Left renal pelvis (tissue), 4 donors: ENCODE data around the gene FZD7. TPM values are rescaled to one million over a fixed set of nuclear protein-coding genes. Genes with fewer than 3 reads are reported as not detected.

ENCODE experiments used
- DNase-seq, 4 donors: peaks; one replicate each; pipeline ENCODE4 v3.0.0-alpha.2; 2013; ENCODE audit warnings: low read depth in 4 of 4, low spot score in 3 of 4
- polyA plus RNA-seq, 4 donors: library from polyadenylated mRNA; unstranded; fragments of 120-200 nt; gene quantifications; one replicate each; pipeline ENCODE4 v1.2.1, GENCODE V29; 2013; ENCODE audit not compliant: insufficient read length in 4 of 4

FZD7 gene
- polyA plus RNA-seq, 4 donors: 63.2 to 131 (median 78.7) TPM

DNA sequence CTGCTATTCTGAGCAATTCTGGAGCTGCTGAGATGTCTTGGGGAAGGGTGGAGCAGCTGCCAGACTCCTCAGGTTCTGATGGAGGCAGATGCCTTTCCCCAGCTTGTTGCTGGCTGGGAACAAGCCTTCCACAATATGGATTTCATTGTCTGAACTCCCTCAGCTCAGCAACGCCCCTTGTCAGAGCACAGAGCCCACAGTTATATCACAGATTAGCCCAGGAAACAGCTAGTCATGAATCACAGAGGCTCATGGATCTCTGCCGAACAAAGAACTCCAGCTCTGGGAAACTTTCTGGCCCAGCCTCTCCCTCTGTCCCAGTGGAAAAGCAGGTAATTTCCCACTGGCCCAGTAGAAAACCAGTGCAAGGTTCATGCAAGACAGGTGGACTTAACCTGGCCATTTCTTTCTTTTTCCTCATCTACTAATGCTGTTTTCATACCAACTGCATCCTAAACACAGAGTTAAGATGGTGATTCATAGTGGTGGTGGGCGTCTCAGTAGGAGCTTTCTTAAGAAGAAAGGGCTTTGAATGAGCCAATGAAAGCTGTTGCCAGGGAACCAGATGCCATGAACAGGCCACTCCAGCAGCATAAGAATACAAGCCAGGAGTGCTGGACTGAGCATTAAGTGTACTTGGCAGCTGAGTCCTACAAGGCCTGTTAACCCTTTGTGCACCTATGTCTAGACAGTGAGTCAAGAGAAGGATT lies 30.7 kb downstream of the FZD7 start:
- no peak for DNase-seq

GRCh38 chr2:202064881-202065230 lies 31.2 kb downstream of the FZD7 start:
- DNase-seq: no peak

GRCh38 chr2:202065876-202066275 lies 32.2 kb downstream of the FZD7 start:
- no peak for DNase-seq

DNA sequence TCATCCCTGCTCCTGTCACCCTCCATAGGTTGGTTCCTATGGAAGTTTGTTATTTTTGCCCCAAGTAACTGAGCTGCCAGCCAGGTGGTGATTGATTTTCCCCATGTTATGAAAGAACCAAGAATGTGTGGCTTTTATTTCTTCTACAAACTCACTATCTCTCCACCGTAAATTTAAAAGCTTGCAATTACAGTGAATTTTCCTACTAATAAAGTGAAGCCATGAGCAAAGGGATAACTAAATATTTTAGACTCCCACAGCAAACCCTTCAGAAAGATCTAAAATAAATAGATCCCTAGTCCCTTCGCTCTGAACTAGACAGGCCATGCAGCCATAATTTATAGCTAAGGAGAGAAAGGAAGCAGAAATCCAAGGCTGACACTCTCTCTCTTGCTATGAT lies 33.2 kb downstream of the FZD7 start:
- no peak for DNase-seq

GRCh38 chr2:202067589-202067988 lies 33.9 kb downstream of the FZD7 start:
- DNase-seq: no peak

DNA sequence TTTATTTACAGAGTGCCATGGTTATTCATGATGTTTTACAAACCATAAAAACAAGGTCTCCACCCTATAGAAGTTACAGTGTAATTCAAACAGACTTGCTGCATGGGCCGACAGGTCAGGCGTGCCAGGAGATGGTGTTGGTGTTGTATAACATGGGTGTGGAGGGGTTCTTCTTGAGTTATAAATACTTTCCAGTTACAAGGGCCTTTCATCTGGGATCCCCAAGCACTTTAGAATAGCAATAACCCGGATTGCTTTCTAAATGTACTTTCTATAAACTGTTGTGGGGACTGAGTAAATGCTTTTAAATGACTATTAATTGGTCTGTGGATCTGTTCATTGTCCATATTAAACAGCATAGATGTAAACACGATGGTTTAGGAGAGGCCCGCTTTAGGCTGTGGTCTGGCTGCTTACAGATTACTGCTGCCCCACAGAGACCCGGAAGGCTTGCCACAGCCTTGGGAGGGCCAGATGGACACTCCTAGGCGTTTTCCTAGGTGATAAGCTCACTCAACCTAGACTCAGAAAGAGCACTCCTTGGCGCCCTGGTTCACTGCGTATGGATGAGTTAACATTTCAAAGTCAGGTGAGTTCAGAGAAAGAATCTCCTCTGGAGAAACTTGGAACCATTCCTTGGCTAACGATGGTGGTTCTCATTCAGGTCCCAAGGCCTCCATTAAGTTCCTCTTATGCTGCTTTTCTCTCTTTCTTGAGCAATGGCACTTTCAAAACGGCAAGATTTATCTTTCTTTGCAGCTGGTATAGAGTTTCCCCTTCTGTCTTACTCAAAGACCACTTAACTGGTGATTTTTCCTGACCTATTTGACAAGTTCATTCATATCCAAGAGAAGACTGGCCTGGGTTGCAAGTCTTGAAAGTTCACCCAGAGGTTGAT lies 35.8 kb downstream of the FZD7 start:
- DNase-seq: no peak

- no peak for DNase-seq
These were observed 37.5 kb downstream of the FZD7 start for GRCh38 chr2:202071107-202071506.

DNA sequence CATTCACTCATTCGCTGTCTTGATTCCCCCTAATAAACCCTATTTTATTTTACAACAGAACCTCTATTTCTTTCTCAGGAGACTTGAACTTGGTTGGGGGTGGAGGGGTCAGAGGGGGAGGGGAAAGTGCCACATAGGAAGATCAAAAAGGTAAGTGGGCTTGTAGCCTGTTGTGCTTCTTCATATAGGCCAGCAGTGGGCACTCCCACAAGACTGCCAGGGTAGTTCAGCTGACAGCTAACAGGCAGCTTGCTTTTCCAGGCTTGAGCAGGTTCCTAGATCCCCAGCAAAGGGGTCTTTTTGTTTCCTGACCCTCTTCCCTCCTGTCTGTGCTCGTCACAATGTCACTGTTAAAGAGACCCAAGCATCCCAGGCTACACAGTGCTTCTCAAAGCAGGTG lies 38.6 kb downstream of the FZD7 start:
- no peak for DNase-seq

DNA sequence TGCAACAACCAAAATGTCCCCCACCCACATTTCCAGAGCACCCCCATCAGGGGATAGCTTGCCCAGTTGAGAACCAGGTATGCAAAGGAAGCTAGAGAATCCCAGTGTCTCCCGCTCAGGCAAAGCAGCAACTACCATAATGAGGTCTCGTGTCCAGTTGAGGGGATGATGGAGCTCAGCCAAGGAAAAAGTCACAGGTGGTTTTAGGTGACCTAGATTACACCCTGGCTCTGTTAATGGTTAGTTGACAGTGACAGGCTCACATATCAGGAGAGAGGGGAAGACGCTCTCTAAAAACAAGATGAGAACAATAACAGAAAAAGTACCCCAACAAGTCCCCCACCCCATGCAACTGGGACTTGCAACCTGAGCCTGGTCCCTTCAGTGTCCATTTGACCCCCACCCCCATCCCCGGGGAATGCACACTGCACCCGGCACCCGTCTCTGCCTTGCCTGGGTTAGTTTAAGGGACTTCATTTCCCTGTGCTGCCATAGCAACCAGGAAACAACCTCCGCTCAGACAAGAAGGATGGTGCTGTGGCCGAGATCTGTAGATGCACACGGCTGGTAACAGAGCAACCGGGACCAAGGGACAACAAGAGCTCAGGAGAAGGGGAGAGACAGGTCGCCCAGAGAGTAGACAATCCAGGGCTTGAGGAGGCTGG lies 39.2 kb downstream of the FZD7 start, which contains the start of gene KIAA2012:
TSS of gene KIAA2012 (plus strand) at position 519 of the 665 bp plus-strand sequence. CDS start 373 bp downstream, outside the sequence.
- DNase-seq: no peak

DNA sequence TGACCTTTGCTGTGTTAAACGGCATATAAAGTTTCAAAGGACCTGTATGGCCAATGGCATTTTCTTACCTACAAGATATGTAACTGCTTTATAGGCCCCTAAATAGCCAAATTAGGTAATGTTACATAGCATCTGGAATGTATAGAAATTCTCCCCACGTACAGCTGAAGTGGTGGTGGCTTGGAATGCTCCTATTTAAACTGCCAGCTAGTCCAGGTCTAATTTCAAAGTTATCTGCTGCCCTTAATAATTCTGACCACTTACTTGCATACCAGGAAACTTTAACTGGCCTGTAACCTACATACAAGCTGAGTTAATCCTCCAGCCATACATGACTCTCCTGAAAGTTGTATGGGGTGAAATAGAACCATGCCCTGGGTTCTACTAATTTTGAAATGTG lies 40.7 kb downstream of the FZD7 start:
- DNase-seq: no peak

- no peak for DNase-seq
These were observed 45.7 kb downstream of the FZD7 start for GRCh38 chr2:202079310-202079709.

- no peak for DNase-seq
These were observed 50.6 kb downstream of the FZD7 start for GRCh38 chr2:202084265-202084664.

Other genes starting within 250 kb of the FZD7 start
- gene CDK15, start 227.3 kb upstream of the FZD7 start, polyA plus RNA-seq: 1 to 10 TPM; 1.0 to 3.5 (median 1.3) TPM
- gene KIAA2012, start 39.4 kb downstream of the FZD7 start, polyA plus RNA-seq: under 1 TPM; 0.14 to 0.38 (median 0.17) TPM
- gene SUMO1, start 204.7 kb downstream of the FZD7 start, polyA plus RNA-seq: 100 to 1,000 TPM; 157 to 260 (median 198) TPM
- gene NOP58, start 231.9 kb downstream of the FZD7 start, polyA plus RNA-seq: 100 to 1,000 TPM in 3 of 4 donors, 10 to 100 TPM in 1; 74.1 to 111 (median 110) TPM